K562 (cell line): Measurements from ENCODE around the gene TPM4. TPM values are rescaled to one million over a fixed set of nuclear protein-coding genes. Genes with fewer than 3 reads are reported as not detected.

Source experiments
- ARHGAP35 ChIP-seq: fragments of 450-650 bp; IDR thresholded peaks from 2 replicates; pipeline ENCODE4 v1.6.1; 2018; ENCODE audit not compliant: partially characterized antibody
- BRCA1 ChIP-seq, 2 experiments: fragments of 450-650 bp in 1 of 2; sonication (generic) in 1 of 2; formaldehyde crosslinking in 1 of 2; IDR thresholded peaks; 2 replicates each; pipeline versions ENCODE4 v1.5.0 to v1.6.1; 2017 to 2020; ENCODE audit warnings: mild to moderate bottlenecking in 1 of 2, missing genetic modification reagents in 1 of 2
- C11orf30 ChIP-seq: fragments of 450-650 bp; IDR thresholded peaks from 2 replicates; pipeline ENCODE4 v1.6.1; 2016; ENCODE audit warnings: low read depth, mild to moderate bottlenecking
- HNRNPL ChIP-seq: fragments of 200-400 bp; formaldehyde crosslinking; IDR thresholded peaks from 2 replicates; pipeline ENCODE4 v1.6.1; 2017; ENCODE audit warnings: low read depth, mild to moderate bottlenecking, low read length
- KDM4B ChIP-seq, 2 experiments: fragments of 450-650 bp in 1 of 2; sonication (generic) in 1 of 2; IDR thresholded peaks; 2 replicates each; pipeline ENCODE4 v1.6.1; 2016 to 2017; ENCODE audit warnings: borderline replicate concordance in 2 of 2, antibody characterized with exemption in 1 of 2, low read depth in 1 of 2, mild to moderate bottlenecking in 1 of 2
- MTF1 ChIP-seq: fragments of 250-450 bp; sonication (Bioruptor Pico); IDR thresholded peaks from 2 replicates; pipeline ENCODE4 v1.9.0; 2021; ENCODE audit warnings: moderate library complexity, mild to moderate bottlenecking, inconsistent platforms, borderline replicate concordance
- PBX2 ChIP-seq, 2 experiments: IDR thresholded peaks in 1 of 2; conservative IDR thresholded peaks in 1 of 2; 2 replicates each; pipeline ENCODE4 v1.6.1; 2016; ENCODE audit warnings: low read depth in 2 of 2, mild to moderate bottlenecking in 1 of 2, missing compliant biosample characterization in 1 of 2, missing genetic modification characterization in 1 of 2, moderate library complexity in 1 of 2
- RERE ChIP-seq: sonication (generic); formaldehyde crosslinking; IDR thresholded peaks from 2 replicates; pipeline ENCODE4 v1.8.0; 2023; ENCODE audit warnings: missing genetic modification reagents, mild to moderate bottlenecking, borderline replicate concordance
- polyA plus RNA-seq, 8 experiments: library from polyadenylated mRNA; depleted of rRNA in 4 of 8; stranded (reverse) in 5 of 8; unstranded in 3 of 8; fragments of >200 nt; fragmentation: Nextera tagmentation in 2 of 8; fragmentation: Illumina TruSeq in 1 of 8; extraction: Ambion mirVana in 2 of 8; extraction: Trizol in 1 of 8; gene quantifications; 2 replicates each; pipeline versions ENCODE4 v1.2.1 to v1.2.3, GENCODE V29; 2011 to 2014; ENCODE audit warnings: inconsistent platforms in 1 of 8, missing spikeins in 1 of 8
- total RNA-seq, 7 experiments: library from RNA; depleted of rRNA in 6 of 7; stranded (reverse); fragments of >200 nt in 6 of 7; fragmentation: Illumina TruSeq in 2 of 7; extraction: Trizol in 2 of 7; gene quantifications; 2 replicates each; pipeline versions ENCODE4 v1.2.1 to v1.2.3, GENCODE V29; 2011 to 2021; ENCODE audit warnings: low replicate concordance in 1 of 7

Gene TPM4
- total and polyA plus RNA-seq, 9 of the 15 experiments (the other 6 are each of a cell fraction or from before 2014, with no cell fraction given) = 28.1 to 111 (median 77.4) TPM

GRCh38 chr19:16041299-16041990, 34.9 kb upstream of the TPM4 start (continued):
- TF ChIP-seq KDM4B (IDR thresholded peaks at IDR 0.05; ENCODE audit: borderline replicate concordance in 2 of 2, low read depth in 1 of 2) = no peak
- TF ChIP-seq HNRNPL = no peak
- no peak for TF ChIP-seq BRCA1 (IDR thresholded peaks at IDR 0.05)
- no peak for TF ChIP-seq BRCA1 (CRISPR knock-in tag; IDR thresholded peaks at IDR 0.05)
- no peak for TF ChIP-seq MTF1 (CRISPR knock-in tag)
- no peak for TF ChIP-seq PBX2 (CRISPR knock-in tag; IDR thresholded peaks at IDR 0.05; ENCODE audit: low read depth)
- TF ChIP-seq PBX2 (tag; conservative IDR thresholded peaks at IDR 0.05; ENCODE audit: low read depth) = no peak
- peak; percentile 25; the same call in 1 of the 2 replicates for TF ChIP-seq C11orf30
- no peak for TF ChIP-seq ARHGAP35
- TF ChIP-seq RERE (CRISPR knock-in tag) = no peak
